Measurements from ENCODE around the gene GHITM. TPM values are rescaled to one million over a fixed set of nuclear protein-coding genes. Genes with fewer than 3 reads are reported as not detected.

The GHITM gene
- total RNA-seq, 4 donors from 2014 or later: 137 to 289 (median 182) TPM

GRCh38 chr10:84156768-84157167 lies 17.5 kb downstream of the GHITM start:
- Histone ChIP-seq H3K4me1 (peaks cover 0 to 48% (median 4%) of the 10 kb centered on the region in 3 donors), H3K27me3 (peaks cover 0 to 2% (median 0%) of the 10 kb centered on the region in 4 donors), H3K4me3 (no peak overlapping the region), H3K36me3 (peaks cover 0 to 40% (median 0%) of the 10 kb centered on the region in 3 donors), H3K9me3 (no peaks in the 10 kb centered on the region), H3K27ac (peak overlapping the region in 1 of 4 donors; percentile 34)
- no peak for DNase-seq
- no peak for TF ChIP-seq CTCF (IDR thresholded peaks at IDR 0.05)
- TF ChIP-seq POLR2A (IDR thresholded peaks at IDR 0.05): no peak
- 55 to 73% methylated on average over 10 of the region's 10 CpGs for WGBS, 2 donors
- intact Hi-C loops (cut with DNase I): no loop called here

- H3K27me3 ChIP-seq: peaks cover 0 to 12% (median 0%) of the 10 kb centered on the region in 4 donors
- H3K27ac ChIP-seq: peak overlapping the region in 3 of 4 donors; percentile 72 to 79 (median 76)
- WGBS, 2 donors: 84 to 86% methylated on average over 2 of the region's 2 CpGs
- peaks cover 0 to 56% (median 4%) of the 10 kb centered on the region in 3 donors for H3K4me1 ChIP-seq
- no peak for TF ChIP-seq CTCF (IDR thresholded peaks at IDR 0.05)
- no peak for TF ChIP-seq POLR2A (IDR thresholded peaks at IDR 0.05)
- DNase-seq: no peak
- H3K36me3 ChIP-seq: peaks cover 0 to 27% (median 0%) of the 10 kb centered on the region in 3 donors
- H3K4me3 ChIP-seq: no peak overlapping the region
- no peaks in the 10 kb centered on the region for H3K9me3 ChIP-seq
- intact Hi-C loops (cut with DNase I): no loop called here
These were observed 18.8 kb downstream of the GHITM start for GRCh38 chr10:84158061-84158460.

GRCh38 chr10:84158550-84158949 lies 19.2 kb downstream of the GHITM start:
- intact Hi-C loops (cut with DNase I): no loop called here
- DNase-seq: no peak
- Histone ChIP-seq H3K27me3 (peaks cover 0 to 13% (median 0%) of the 10 kb centered on the region in 4 donors), H3K27ac (peak overlapping the region in 3 of 4 donors; percentile 72 to 79 (median 76)), H3K4me1 (peaks cover 0 to 61% (median 4%) of the 10 kb centered on the region in 3 donors), H3K36me3 (peaks cover 0 to 22% (median 0%) of the 10 kb centered on the region in 3 donors), H3K4me3 (no peak overlapping the region), H3K9me3 (no peaks in the 10 kb centered on the region)
- TF ChIP-seq POLR2A (IDR thresholded peaks at IDR 0.05): no peak
- TF ChIP-seq CTCF (IDR thresholded peaks at IDR 0.05): no peak
- 70 to 81% methylated on average over 4 of the region's 4 CpGs for WGBS, 2 donors

GRCh38 chr10:84159076-84159685 lies 19.9 kb downstream of the GHITM start:
- TF ChIP-seq POLR2A (IDR thresholded peaks at IDR 0.05): no peak
- no peak for TF ChIP-seq CTCF (IDR thresholded peaks at IDR 0.05)
- H3K4me1 ChIP-seq: peaks cover 0 to 67% (median 4%) of the 10 kb centered on the region in 3 donors
- peak overlapping the region; percentile 3 to 79 (median 74) for H3K27ac ChIP-seq
- DNase-seq: no peak
- H3K9me3 ChIP-seq: no peaks in the 10 kb centered on the region
- peaks cover 0 to 19% (median 0%) of the 10 kb centered on the region in 4 donors for H3K27me3 ChIP-seq
- intact Hi-C loops (cut with DNase I): no loop called here
- peak overlapping the region in 1 of 4 donors; percentile 9 for H3K4me3 ChIP-seq
- peaks cover 0 to 16% (median 0%) of the 10 kb centered on the region in 3 donors for H3K36me3 ChIP-seq
- 22 to 32% methylated on average over 9 of the region's 9 CpGs for WGBS, 2 donors

- TF ChIP-seq CTCF (IDR thresholded peaks at IDR 0.05): peak in 1 of 6 experiments; percentile 28
- TF ChIP-seq POLR2A (IDR thresholded peaks at IDR 0.05): no peak
- no peak for DNase-seq
- no peaks in the 10 kb centered on the region for H3K36me3 ChIP-seq
- peaks cover 7 to 83% (median 19%) of the 10 kb centered on the region in 3 donors for H3K4me1 ChIP-seq
- H3K4me3 ChIP-seq: no peak overlapping the region
- intact Hi-C loops (cut with DNase I): no loop called here
- 49 to 57% methylated on average over 6 of the region's 6 CpGs for WGBS, 2 donors
- H3K9me3 ChIP-seq: no peaks in the 10 kb centered on the region
- peak overlapping the region in 2 of 4 donors; percentile 23 to 72 for H3K27ac ChIP-seq
- peaks cover 0 to 22% (median 0%) of the 10 kb centered on the region in 4 donors for H3K27me3 ChIP-seq
These were observed 21.5 kb downstream of the GHITM start for GRCh38 chr10:84160663-84161362.

Data from esophagus squamous epithelium (tissue), 5 donors.